Liver (tissue), 9 donors: ENCODE measurements around the gene HBG2. TPM values are rescaled to one million over a fixed set of nuclear protein-coding genes. Genes with fewer than 3 reads are reported as not detected.

ENCODE experiments used
- DNase-seq: peaks from one replicate; pipeline ENCODE4 v3.0.0-alpha.2; 2017; ENCODE audit warnings: low spot score
- H3K27ac ChIP-seq, 2 donors: one replicate each; pipeline ENCODE4 v1.7.0; 2013; ENCODE audit warnings: inconsistent platforms in 2 of 2, low read length in 2 of 2, control low read depth in 1 of 2, low read depth in 1 of 2, mild to moderate bottlenecking in 1 of 2
- H3K27me3 ChIP-seq, 4 donors: one replicate each; pipeline versions ENCODE4 v1.6.1 to v1.7.0; 2013; ENCODE audit warnings: low read length in 3 of 4, inconsistent platforms in 1 of 4, mild to moderate bottlenecking in 1 of 4, moderate library complexity in 1 of 4; ENCODE audit not compliant: control insufficient read depth in 4 of 4, insufficient read depth in 4 of 4
- H3K36me3 ChIP-seq, 4 donors: one replicate each; pipeline versions ENCODE4 v1.6.1 to v1.7.0; 2013; ENCODE audit warnings: low read length in 3 of 4, mild to moderate bottlenecking in 3 of 4, low read depth in 1 of 4, moderate library complexity in 1 of 4; ENCODE audit not compliant: control insufficient read depth in 4 of 4, insufficient read depth in 3 of 4
- H3K4me1 ChIP-seq, 4 donors: one replicate each; pipeline versions ENCODE4 v1.6.1 to v1.7.0; 2013; ENCODE audit warnings: low read length in 3 of 4, mild to moderate bottlenecking in 3 of 4, moderate library complexity in 1 of 4; ENCODE audit not compliant: control insufficient read depth in 4 of 4, insufficient read depth in 4 of 4
- H3K4me3 ChIP-seq, 3 donors: one replicate each; pipeline versions ENCODE4 v1.6.1 to v1.7.0; 2013; ENCODE audit warnings: low read length in 3 of 3, control low read depth in 1 of 3, low read depth in 1 of 3, mild to moderate bottlenecking in 1 of 3
- H3K9ac ChIP-seq, 2 donors: one replicate each; pipeline ENCODE4 v1.7.0; 2013; ENCODE audit warnings: low read length in 2 of 2, mild to moderate bottlenecking in 2 of 2, moderate library complexity in 2 of 2, control low read depth in 1 of 2, low read depth in 1 of 2
- H3K9me3 ChIP-seq, 4 donors: one replicate each; pipeline versions ENCODE4 v1.6.1 to v1.7.0; 2013; ENCODE audit warnings: low read length in 3 of 4; ENCODE audit not compliant: control insufficient read depth in 4 of 4
- ATF3 ChIP-seq: IDR thresholded peaks from 2 replicates; pipeline ENCODE4 v1.6.1; 2016; ENCODE audit warnings: antibody characterized with exemption
- CTCF ChIP-seq: fragments of 150-350 bp; IDR thresholded peaks from 2 replicates; pipeline ENCODE4 v1.5.1; 2017; ENCODE audit warnings: improper control_type of control experiment, low read depth, low read length; ENCODE audit not compliant: missing input control
- EGR1 ChIP-seq, 2 donors: IDR thresholded peaks; 2 replicates each; pipeline ENCODE4 v1.6.1; 2016 to 2018; ENCODE audit warnings: antibody characterized with exemption in 2 of 2, low read depth in 2 of 2
- FOXA2 ChIP-seq: IDR thresholded peaks from 2 replicates; pipeline ENCODE4 v1.6.1; 2016; ENCODE audit warnings: antibody characterized with exemption
- GABPA ChIP-seq, 2 donors: IDR thresholded peaks in 1 of 2; conservative IDR thresholded peaks in 1 of 2; 2 replicates each; pipeline ENCODE4 v1.6.1; 2016; ENCODE audit warnings: antibody characterized with exemption in 2 of 2, mild to moderate bottlenecking in 1 of 2, moderate library complexity in 1 of 2
- HNF4G ChIP-seq: IDR thresholded peaks from 2 replicates; pipeline ENCODE4 v1.6.1; 2016; ENCODE audit warnings: antibody characterized with exemption
- JUND ChIP-seq, 2 donors: IDR thresholded peaks; 2 replicates each; pipeline ENCODE4 v1.6.1; 2016; ENCODE audit warnings: antibody characterized with exemption in 2 of 2
- MAX ChIP-seq: IDR thresholded peaks from 2 replicates; pipeline ENCODE4 v1.6.1; 2016; ENCODE audit warnings: antibody characterized with exemption
- NR2F2 ChIP-seq: IDR thresholded peaks from 2 replicates; pipeline ENCODE4 v1.6.1; 2016; ENCODE audit warnings: antibody characterized with exemption
- REST ChIP-seq: IDR thresholded peaks from 2 replicates; pipeline ENCODE4 v1.6.1; 2016; ENCODE audit warnings: antibody characterized with exemption, mild to moderate bottlenecking
- SP1 ChIP-seq: IDR thresholded peaks from 2 replicates; pipeline ENCODE4 v1.6.1; 2018; ENCODE audit warnings: antibody characterized with exemption, mild to moderate bottlenecking
- TAF1 ChIP-seq: conservative IDR thresholded peaks from 2 replicates; pipeline ENCODE4 v1.6.1; 2016; ENCODE audit warnings: antibody characterized with exemption, mild to moderate bottlenecking
- ZBTB33 ChIP-seq: IDR thresholded peaks from 2 replicates; pipeline ENCODE4 v1.6.1; 2016; ENCODE audit warnings: antibody characterized with exemption
- WGBS: extraction: QIAGEN DNeasy Blood & Tissue Kit; methylation state at CpG from one replicate; pipeline ENCODE4 v1.1.7; 2013; 5-methylcytosine and 5-hydroxymethylcytosine counted together
- polyA plus RNA-seq, 2 donors: library from polyadenylated mRNA; stranded (reverse) in 1 of 2; unstranded in 1 of 2; fragments of 200-250 nt in 1 of 2; fragments of >200 nt in 1 of 2; fragmentation: Nextera tagmentation in 1 of 2; extraction: Ambion mirVana in 1 of 2; gene quantifications; one replicate each; pipeline versions ENCODE4 v1.2.1 to v1.2.3, GENCODE V29; 2013 to 2015
- total RNA-seq, 2 donors: library from RNA; depleted of rRNA; stranded (reverse); fragments of >200 nt; gene quantifications; one replicate each; pipeline ENCODE4 v1.2.3, GENCODE V29; 2014
- donor health status: healthy.
- donor health status: healthy.
- donor health status: healthy.
- donor health status: healthy.
- donor health status: healthy.

Gene HBG2
- total and polyA plus RNA-seq, 4 donors: 0.71 to 55,632 TPM; not detected in 2

GRCh38 chr11:5225480-5225871 is 29.1 kb downstream of the HBG2 start (continued):
- TF ChIP-seq REST (no peak), SP1 (no peak), GABPA (IDR thresholded peaks at IDR 0.05 in 1 of 2, conservative IDR thresholded peaks at IDR 0.05 in 1 of 2) (no peak)

GRCh38 chr11:5224538-5225479 is 29.8 kb downstream of the HBG2 start:
- H3K9ac ChIP-seq: no peak overlapping the region
- H3K4me1 ChIP-seq: no peaks in the 10 kb centered on the region
- H3K27me3 ChIP-seq: no peaks in the 10 kb centered on the region
- H3K4me3 ChIP-seq: no peak overlapping the region
- no peaks in the 10 kb centered on the region for H3K9me3 ChIP-seq
- TF ChIP-seq MAX (no peak), NR2F2 (no peak), HNF4G (no peak), JUND (IDR thresholded peaks at IDR 0.05) (no peak), FOXA2 (no peak), GABPA (IDR thresholded peaks at IDR 0.05 in 1 of 2, conservative IDR thresholded peaks at IDR 0.05 in 1 of 2) (no peak), SP1 (no peak), TAF1 (no peak), EGR1 (IDR thresholded peaks at IDR 0.05; ENCODE audit: low read depth in 2 of 2) (no peak), CTCF (no peak), ATF3 (no peak), ZBTB33 (no peak)
- DNase-seq: no peak
- WGBS: 71% methylated on average over 6 of the region's 6 CpGs
- no peak overlapping the region for H3K27ac ChIP-seq
- H3K36me3 ChIP-seq: no peaks in the 10 kb centered on the region
